Suprapubic skin (tissue), 4 donors: Measurements from ENCODE around the gene AHI1. TPM values are rescaled to one million over a fixed set of nuclear protein-coding genes. Genes with fewer than 3 reads are reported as not detected.

ENCODE experiments used
- DNase-seq, 2 donors: peaks; one replicate each; pipeline ENCODE4 v3.0.0-alpha.2; 2019; ENCODE audit warnings: low spot score in 2 of 2
- H3K27ac ChIP-seq: fragments of 200-600 bp; sonication (generic); one replicate; pipeline ENCODE4 v1.5.1; 2019
- H3K27me3 ChIP-seq: fragments of 200-600 bp; sonication (generic); one replicate; pipeline ENCODE4 v1.5.1; 2019
- H3K36me3 ChIP-seq: fragments of 200-600 bp; sonication (generic); one replicate; pipeline ENCODE4 v1.5.1; 2019
- H3K4me1 ChIP-seq: fragments of 200-600 bp; sonication (generic); one replicate; pipeline ENCODE4 v1.5.1; 2019
- H3K4me3 ChIP-seq: fragments of 200-600 bp; sonication (generic); one replicate; pipeline ENCODE4 v1.5.1; 2019; ENCODE audit warnings: mild to moderate bottlenecking
- H3K9me3 ChIP-seq: fragments of 200-600 bp; sonication (generic); one replicate; pipeline ENCODE4 v1.5.1; 2019
- EP300 ChIP-seq: sonication (generic); formaldehyde crosslinking; IDR thresholded peaks from one replicate; pipeline ENCODE4 v1.6.1; 2017; ENCODE audit warnings: antibody characterized with exemption
- POLR2A ChIP-seq, 2 donors: fragments of 450-650 bp; IDR thresholded peaks; one replicate each; pipeline ENCODE4 v1.6.1; 2017; ENCODE audit warnings: antibody characterized with exemption in 2 of 2, mild to moderate bottlenecking in 2 of 2, moderate library complexity in 2 of 2
- POLR2AphosphoS5 ChIP-seq, 3 donors: sonication (generic); formaldehyde crosslinking; IDR thresholded peaks; one replicate each; pipeline ENCODE4 v1.6.1; 2017; ENCODE audit warnings: antibody characterized with exemption in 3 of 3
- WGBS: methylation state at CpG from one replicate; pipeline ENCODE4 v1.1.5; 2018; 5-methylcytosine and 5-hydroxymethylcytosine counted together
- total RNA-seq, 4 donors: library from RNA; depleted of rRNA; stranded (reverse); fragments of >200 nt; gene quantifications; one replicate each; pipeline ENCODE4 v1.1.0, GENCODE V29; 2016
- TF ChIP-seq, protein P1 (sequence below), 2 donors: fragments of 200-600 bp in 1 of 2; fragments of 450-650 bp in 1 of 2; sonication (generic) in 1 of 2; IDR thresholded peaks; one replicate each; pipeline ENCODE4 v1.5.1; 2016 to 2019; ENCODE audit warnings: antibody characterized with exemption in 2 of 2, mild to moderate bottlenecking in 1 of 2, moderate library complexity in 1 of 2

AHI1 gene
- total RNA-seq, 4 donors from 2014 or later = 12.1 to 53.6 (median 19.2) TPM

DNA sequence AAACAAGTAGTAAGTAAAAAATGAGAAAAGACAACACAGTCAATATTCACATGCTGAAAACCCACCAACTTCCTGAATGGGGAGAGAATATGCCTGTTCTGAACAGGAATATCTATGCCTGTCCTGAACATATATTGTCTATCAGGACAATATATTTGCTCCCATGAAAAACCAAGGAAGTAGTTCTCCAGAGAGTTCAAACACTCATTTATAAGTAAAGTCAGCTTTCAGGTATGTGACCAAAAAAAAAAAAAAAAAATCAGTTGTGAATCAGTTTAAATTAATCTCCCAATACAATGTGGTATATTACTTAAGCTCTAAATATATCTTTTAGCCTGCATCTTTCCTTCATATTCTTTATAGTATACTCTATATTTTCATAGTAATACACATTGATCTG, 197.0 kb downstream of the AHI1 start:
- no peak for DNase-seq
- H3K4me3 ChIP-seq = no peak overlapping the region

DNA sequence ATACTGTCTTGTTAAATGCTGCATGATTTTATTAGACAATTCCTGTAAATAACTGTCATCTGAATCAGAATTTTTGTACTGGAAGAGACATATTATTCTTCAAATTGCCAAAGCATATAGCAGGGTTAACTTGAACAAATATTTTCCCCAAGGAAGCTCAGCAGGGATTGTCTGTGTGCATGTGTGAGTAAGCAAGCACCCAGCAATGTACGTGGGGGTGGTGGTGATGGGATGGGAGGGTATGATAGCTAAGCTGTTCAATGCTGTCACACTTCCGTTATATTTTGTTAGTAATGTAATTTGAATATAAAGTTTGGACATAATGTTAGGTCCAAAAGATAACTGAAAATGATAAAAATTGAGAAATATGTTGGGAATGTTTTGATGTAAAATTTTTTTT, 198.3 kb downstream of the AHI1 start:
- H3K27me3 ChIP-seq = no peaks in the 10 kb centered on the region
- 83% methylated on average over 2 of the region's 2 CpGs for WGBS
- no peak for DNase-seq
- no peak for TF ChIP-seq EP300
- TF ChIP-seq, protein P1, sequence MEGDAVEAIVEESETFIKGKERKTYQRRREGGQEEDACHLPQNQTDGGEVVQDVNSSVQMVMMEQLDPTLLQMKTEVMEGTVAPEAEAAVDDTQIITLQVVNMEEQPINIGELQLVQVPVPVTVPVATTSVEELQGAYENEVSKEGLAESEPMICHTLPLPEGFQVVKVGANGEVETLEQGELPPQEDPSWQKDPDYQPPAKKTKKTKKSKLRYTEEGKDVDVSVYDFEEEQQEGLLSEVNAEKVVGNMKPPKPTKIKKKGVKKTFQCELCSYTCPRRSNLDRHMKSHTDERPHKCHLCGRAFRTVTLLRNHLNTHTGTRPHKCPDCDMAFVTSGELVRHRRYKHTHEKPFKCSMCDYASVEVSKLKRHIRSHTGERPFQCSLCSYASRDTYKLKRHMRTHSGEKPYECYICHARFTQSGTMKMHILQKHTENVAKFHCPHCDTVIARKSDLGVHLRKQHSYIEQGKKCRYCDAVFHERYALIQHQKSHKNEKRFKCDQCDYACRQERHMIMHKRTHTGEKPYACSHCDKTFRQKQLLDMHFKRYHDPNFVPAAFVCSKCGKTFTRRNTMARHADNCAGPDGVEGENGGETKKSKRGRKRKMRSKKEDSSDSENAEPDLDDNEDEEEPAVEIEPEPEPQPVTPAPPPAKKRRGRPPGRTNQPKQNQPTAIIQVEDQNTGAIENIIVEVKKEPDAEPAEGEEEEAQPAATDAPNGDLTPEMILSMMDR (IDR thresholded peaks at IDR 0.05) = no peak
- TF ChIP-seq POLR2AphosphoS5 (IDR thresholded peaks at IDR 0.05) = no peak
- TF ChIP-seq POLR2A (IDR thresholded peaks at IDR 0.05) = no peak
- H3K9me3 ChIP-seq = no peaks in the 10 kb centered on the region
- H3K4me3 ChIP-seq = no peak overlapping the region
- no peaks in the 10 kb centered on the region for H3K4me1 ChIP-seq
- H3K27ac ChIP-seq = no peak overlapping the region
- H3K36me3 ChIP-seq = no peaks in the 10 kb centered on the region

More for the DNA sequence above, 197.0 kb downstream of the AHI1 start:
- Histone ChIP-seq H3K4me1 (no peaks in the 10 kb centered on the region), H3K36me3 (no peaks in the 10 kb centered on the region), H3K9me3 (no peaks in the 10 kb centered on the region), H3K27me3 (no peaks in the 10 kb centered on the region), H3K27ac (no peak overlapping the region)
- TF ChIP-seq, protein P1 (IDR thresholded peaks at IDR 0.05) = no peak
- no peak for TF ChIP-seq POLR2AphosphoS5 (IDR thresholded peaks at IDR 0.05)
- no peak for TF ChIP-seq EP300
- TF ChIP-seq POLR2A (IDR thresholded peaks at IDR 0.05) = no peak

DNA sequence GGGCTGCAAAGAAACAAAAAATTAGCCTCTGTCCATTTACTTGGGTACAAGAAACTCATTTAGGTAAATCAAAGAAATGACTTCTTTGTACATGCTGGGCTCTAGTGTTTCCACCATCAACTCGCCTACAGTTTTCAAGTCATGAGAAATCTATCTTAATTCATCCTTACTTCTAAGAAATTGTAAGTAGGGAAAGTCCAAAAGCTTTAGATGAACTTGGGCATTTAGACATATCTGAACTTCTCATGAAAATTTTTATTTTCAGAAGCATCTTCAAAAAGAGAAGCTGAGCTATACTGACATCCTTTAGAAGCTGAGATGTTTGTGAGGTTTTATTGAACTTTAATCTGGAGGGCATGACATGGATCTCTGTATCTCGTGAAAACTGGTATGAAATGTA, 199.1 kb downstream of the AHI1 start:
- DNase-seq = no peak
- no peaks in the 10 kb centered on the region for H3K9me3 ChIP-seq
- no peaks in the 10 kb centered on the region for H3K27me3 ChIP-seq
- no peak overlapping the region for H3K4me3 ChIP-seq
- TF ChIP-seq, protein P1 (IDR thresholded peaks at IDR 0.05) = no peak
- TF ChIP-seq EP300 (no peak), POLR2AphosphoS5 (IDR thresholded peaks at IDR 0.05) (no peak), POLR2A (IDR thresholded peaks at IDR 0.05) (no peak)
- no peaks in the 10 kb centered on the region for H3K36me3 ChIP-seq
- no peak overlapping the region for H3K27ac ChIP-seq
- 92% methylated on average over 2 of the region's 2 CpGs for WGBS
- no peaks in the 10 kb centered on the region for H3K4me1 ChIP-seq

DNA sequence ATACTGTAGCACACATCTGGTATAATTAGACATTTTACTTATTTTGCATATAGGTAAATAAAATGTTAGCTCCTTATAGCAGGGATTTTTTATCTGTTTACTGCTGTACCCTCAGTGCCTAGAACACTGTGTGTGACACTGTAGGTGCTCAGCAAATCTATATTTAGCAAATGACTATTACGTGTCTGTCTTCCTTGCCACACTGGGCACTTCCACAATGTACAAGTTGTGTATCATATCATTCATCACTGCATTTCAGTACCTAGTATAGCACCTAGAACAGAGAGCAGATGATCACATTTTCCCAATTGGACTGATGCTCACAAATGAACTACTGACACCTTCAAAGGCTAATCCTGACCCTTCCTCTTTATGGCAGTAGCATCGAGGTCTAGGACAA, 200.8 kb downstream of the AHI1 start:
- Histone ChIP-seq H3K36me3 (no peaks in the 10 kb centered on the region), H3K9me3 (no peaks in the 10 kb centered on the region), H3K4me1 (no peaks in the 10 kb centered on the region), H3K4me3 (no peak overlapping the region), H3K27ac (no peak overlapping the region), H3K27me3 (no peaks in the 10 kb centered on the region)
- no peak for DNase-seq
- WGBS = 98% methylated on average over 2 of the region's 2 CpGs
- TF ChIP-seq, protein P1 (IDR thresholded peaks at IDR 0.05) = no peak
- TF ChIP-seq EP300 (no peak), POLR2AphosphoS5 (IDR thresholded peaks at IDR 0.05) (no peak), POLR2A (IDR thresholded peaks at IDR 0.05) (no peak)

DNA sequence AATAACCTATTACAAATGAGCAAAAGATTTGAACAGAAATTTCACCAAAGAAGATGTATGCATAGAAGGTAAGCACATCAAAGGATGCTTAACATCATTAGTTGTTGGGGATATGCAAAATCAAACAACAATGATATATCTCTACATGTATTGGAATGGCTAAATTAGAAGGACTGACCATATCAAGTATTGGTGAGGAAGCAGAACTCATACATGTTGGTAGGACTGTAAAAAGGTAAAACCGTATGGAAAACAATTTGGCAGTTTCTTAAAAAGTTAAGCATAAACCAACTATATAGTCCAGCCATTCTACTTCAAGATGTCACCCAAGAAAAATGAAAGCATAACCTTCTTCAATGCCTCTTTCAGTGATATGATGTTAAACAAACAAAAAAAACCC, 202.5 kb downstream of the AHI1 start:
- Histone ChIP-seq H3K4me3 (no peak overlapping the region), H3K4me1 (no peaks in the 10 kb centered on the region), H3K27ac (no peak overlapping the region), H3K9me3 (no peaks in the 10 kb centered on the region), H3K36me3 (no peaks in the 10 kb centered on the region), H3K27me3 (no peaks in the 10 kb centered on the region)
- TF ChIP-seq EP300 (no peak), POLR2A (IDR thresholded peaks at IDR 0.05) (no peak), POLR2AphosphoS5 (IDR thresholded peaks at IDR 0.05) (no peak)
- TF ChIP-seq, protein P1 (IDR thresholded peaks at IDR 0.05) = no peak
- no peak for DNase-seq
- WGBS = 90% methylated on average over 1 of the region's 1 CpG
